Measurements from ENCODE around the gene NR2C2AP. TPM values are rescaled to one million over a fixed set of nuclear protein-coding genes. Genes with fewer than 3 reads are reported as not detected.
A peak's percentile ranks its signal among the peaks of the same experiment; 100 is the strongest.

The NR2C2AP gene
- total and polyA plus RNA-seq, 2 of the 4 experiments (the other 2 are of a cell fraction), result 5.4 to 9.0 TPM

- H4K8ac ChIP-seq (ENCODE audit: low read depth in 2 of 2, low read length in 2 of 2), result peak overlapping the region; percentile 87 to 92; a peak in 3 of 4 replicates
- H2BK15ac ChIP-seq (ENCODE audit: low read depth, low read length), result peak overlapping the region; percentile 53; the same call in 2 of the 3 replicates
- peak overlapping the region; percentile 66 for H4K5ac ChIP-seq (ENCODE audit: low read depth, low read length)
- intact Hi-C loops (cut with micrococcal nuclease), result loop anchor here (10.0 kb wide), 1 partner anchor 106 kb away; the partner anchor contains the start of gene SLC25A42
- H2AFZ ChIP-seq (replicated peaks; ENCODE audit: low read length, poor library complexity), result peak overlapping the region; percentile 39
- H3K14ac ChIP-seq (replicated peaks; ENCODE audit: low read depth, low read length), result peak overlapping the region; percentile 94
- peak overlapping the region; percentile 98 for H3K4ac ChIP-seq (ENCODE audit: low read depth, low read length)
- no peak overlapping the region; the same call in 1 of the 2 replicates for H3K4me2 ChIP-seq (ENCODE audit: low read depth, low read length)
- no peak for ATAC-seq (ENCODE audit: low read depth)
- peaks cover 11% of the 10 kb centered on the region for H3K9me1 ChIP-seq (ENCODE audit: insufficient read depth, low read length)
- H3K4me1 ChIP-seq (ENCODE audit: control insufficient read depth, insufficient read depth, low read length), result peaks cover 24% of the 10 kb centered on the region
- peak overlapping the region; percentile 96 for H2AK9ac ChIP-seq (replicated peaks; ENCODE audit: low read depth, low read length, poor library complexity)
- H3K9me3 ChIP-seq (ENCODE audit: control insufficient read depth, insufficient read depth, low read length), result no peaks in the 10 kb centered on the region
- TF ChIP-seq CTCF (conservative IDR thresholded peaks at IDR 0.05; ENCODE audit: low read depth, low read length), result no peak
- no peak for DNase-seq
- peak overlapping the region; percentile 91 for H3K18ac ChIP-seq (ENCODE audit: low read depth, low read length)
- no TSS peak for BruUV-seq (replicated peaks)
- H4K91ac ChIP-seq (ENCODE audit: insufficient read depth, low read depth, low read length), result peak overlapping the region; percentile 99
- H3K36me3 ChIP-seq (ENCODE audit: control insufficient read depth, insufficient read depth, low read length), result no peaks in the 10 kb centered on the region
- no peak overlapping the region for H3K4me3 ChIP-seq (ENCODE audit: insufficient read depth, low read depth, low read length)
- ChIA-PET POLR2A (ENCODE audit: unreplicated experiment) (no interaction called here), CTCF (no interaction called here)
- H3K23ac ChIP-seq (ENCODE audit: low read depth, low read length), result peak overlapping the region; percentile 76
- H4K20me1 ChIP-seq (ENCODE audit: insufficient read depth, low read length), result no peaks in the 10 kb centered on the region
- H3K56ac ChIP-seq (ENCODE audit: extremely low read depth, insufficient read depth, low read length), result no peak overlapping the region; the same call in none of the 2 replicates
- H3K79me1 ChIP-seq (ENCODE audit: low read depth in 1 of 2, low read length in 2 of 2), result no peaks in the 10 kb centered on the region
- 71% methylated on average over 4 of the region's 6 CpGs; no CpG with 5 or more reads in 1 of the 2 experiments for WGBS, 2 experiments (ENCODE audit: extremely low coverage in 2 of 2, insufficient read length in 1 of 2)
- H3K9ac ChIP-seq (ENCODE audit: low read depth, low read length), result peak overlapping the region; percentile 68; the same call in 1 of the 2 replicates
- H2BK120ac ChIP-seq (ENCODE audit: low read depth, low read length), result peak overlapping the region; percentile 95
- peak overlapping the region; percentile 80; the same call in 1 of the 2 replicates for H3K27ac ChIP-seq (ENCODE audit: insufficient read depth, low read length)
- H2AK5ac ChIP-seq (ENCODE audit: low read depth, low read length), result peak overlapping the region; percentile 98
- in situ Hi-C loops (cut with MboI; ENCODE audit: low sequenced_read_pairs), result no loop called here
- H3K27me3 ChIP-seq (ENCODE audit: control insufficient read depth, insufficient read depth, low read length), result no peaks in the 10 kb centered on the region
- peak overlapping the region; percentile 95 for H2BK20ac ChIP-seq (ENCODE audit: low read depth, low read length)
- no peak overlapping the region for H2BK5ac ChIP-seq (ENCODE audit: low read depth, low read length, poor library complexity, severe bottlenecking)
- dilution Hi-C loops (cut with HindIII; ENCODE audit: low sequenced_read_pairs, unreplicated experiment), result no loop called here
Measured at GRCh38 chr19:19170873-19171672, 32.1 kb downstream of the NR2C2AP start.

Measured in IMR-90 (cell line).